Adipocyte (in vitro differentiated cells): ENCODE data around the gene VSIG10L.

Experiments used
- DNase-seq: peaks from one replicate; pipeline ENCODE4 v3.0.0-alpha.2; 2015; ENCODE audit warnings: low read depth
- H3K27me3 ChIP-seq: replicated peaks from 2 replicates; pipeline ENCODE4 v1.7.0; 2013; ENCODE audit warnings: mild to moderate bottlenecking, low read length, moderate library complexity; ENCODE audit not compliant: control insufficient read depth, insufficient read depth
- H3K36me3 ChIP-seq: 2 replicates; pipeline ENCODE4 v1.7.0; 2013; ENCODE audit warnings: low read length, mild to moderate bottlenecking, moderate library complexity; ENCODE audit not compliant: control insufficient read depth, insufficient read depth, severe bottlenecking
- H3K4me1 ChIP-seq: 2 replicates; pipeline ENCODE4 v1.7.0; 2013; ENCODE audit warnings: mild to moderate bottlenecking, low read length, moderate library complexity; ENCODE audit not compliant: control insufficient read depth, insufficient read depth
- H3K4me3 ChIP-seq: 2 replicates; pipeline ENCODE4 v1.7.0; 2013; ENCODE audit warnings: mild to moderate bottlenecking, low read length, moderate library complexity
- H3K9ac ChIP-seq: 2 replicates; pipeline ENCODE4 v1.7.0; 2013; ENCODE audit warnings: mild to moderate bottlenecking, low read length, moderate library complexity
- H3K9me3 ChIP-seq: 2 replicates; pipeline ENCODE4 v1.7.0; 2013; ENCODE audit warnings: mild to moderate bottlenecking, low read length, moderate library complexity; ENCODE audit not compliant: control insufficient read depth

The VSIG10L gene

DNA sequence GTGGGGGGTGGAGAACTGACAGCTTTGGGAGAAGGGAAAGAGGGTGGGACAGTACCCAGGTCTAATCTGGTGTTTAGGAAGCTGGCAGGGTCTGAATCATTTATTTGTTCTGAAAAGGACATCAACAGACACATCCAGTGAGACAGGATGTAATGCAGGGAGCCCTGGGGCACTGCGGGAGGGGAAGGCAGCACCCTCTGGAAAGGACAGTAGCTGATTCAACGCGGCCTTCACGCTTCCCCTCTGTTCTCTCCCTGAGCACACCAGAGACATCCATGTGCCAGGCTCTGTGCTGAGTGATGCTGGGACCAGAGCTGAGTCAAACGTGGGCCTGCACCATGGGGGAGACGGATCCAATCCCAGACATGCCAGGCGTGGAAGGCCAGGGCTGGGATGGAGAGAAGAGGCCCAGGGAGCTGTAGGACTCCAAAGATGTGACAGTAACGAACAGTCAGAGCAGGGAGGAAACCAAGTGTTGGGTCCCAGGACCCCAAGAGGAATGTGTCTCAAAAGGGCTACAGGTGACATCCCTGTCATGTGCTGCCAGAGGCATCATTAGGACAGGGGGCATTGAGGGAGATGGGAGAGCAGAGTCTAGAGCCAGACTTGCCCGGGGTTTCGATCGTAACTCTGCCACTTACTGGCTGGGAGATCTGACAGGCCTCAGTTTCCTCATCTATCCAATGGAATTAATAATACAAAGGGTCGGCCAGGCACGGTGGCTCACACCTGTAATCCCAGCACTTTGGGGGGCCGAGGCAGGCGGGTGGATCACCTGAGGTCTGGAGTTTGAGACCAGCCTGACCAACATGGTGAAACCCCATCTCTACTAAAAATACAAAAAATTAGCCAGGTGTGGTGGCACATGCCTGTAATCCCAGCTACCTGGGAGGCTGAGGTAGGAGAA lies 22.5 kb upstream of the VSIG10L start:
- no peaks in the 10 kb centered on the region for H3K9me3 ChIP-seq
- H3K36me3 ChIP-seq = no peaks in the 10 kb centered on the region
- H3K27me3 ChIP-seq = no peaks in the 10 kb centered on the region
- peak overlapping the region; percentile 100 for H3K4me3 ChIP-seq
- H3K9ac ChIP-seq = peak overlapping the region; percentile 100
- no peak for DNase-seq
- peaks cover 36% of the 10 kb centered on the region for H3K4me1 ChIP-seq

GRCh38 chr19:51361239-51361638 lies 19.3 kb upstream of the VSIG10L start:
- Histone ChIP-seq H3K9me3 (no peaks in the 10 kb centered on the region), H3K36me3 (peaks cover 5% of the 10 kb centered on the region), H3K4me3 (no peak overlapping the region), H3K4me1 (peaks cover 45% of the 10 kb centered on the region), H3K27me3 (no peaks in the 10 kb centered on the region), H3K9ac (no peak overlapping the region)
- no peak for DNase-seq

DNA sequence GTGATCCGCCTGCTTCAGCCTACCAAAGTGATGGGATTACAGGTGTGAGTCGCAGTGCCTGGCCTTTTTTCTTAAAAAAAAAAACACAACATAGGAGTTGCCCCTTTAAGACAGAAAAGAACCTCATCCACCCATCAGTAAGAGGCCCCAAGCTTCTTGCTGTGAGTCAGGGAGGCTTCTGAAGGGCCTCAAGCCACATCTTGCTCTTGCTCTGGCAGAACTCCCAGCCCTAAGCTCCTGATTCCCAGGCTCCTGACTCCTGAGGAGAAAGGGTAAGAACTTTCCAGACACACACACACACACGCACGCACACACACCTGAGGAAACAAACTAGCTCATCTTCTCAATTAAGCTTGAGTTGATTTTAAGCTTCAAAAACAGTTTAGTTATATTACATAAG lies 17.4 kb upstream of the VSIG10L start:
- H3K36me3 ChIP-seq = peaks cover 8% of the 10 kb centered on the region
- no peaks in the 10 kb centered on the region for H3K27me3 ChIP-seq
- H3K4me3 ChIP-seq = no peak overlapping the region
- H3K4me1 ChIP-seq = peaks cover 38% of the 10 kb centered on the region
- no peaks in the 10 kb centered on the region for H3K9me3 ChIP-seq
- peak overlapping the region; percentile 39 for H3K9ac ChIP-seq
- DNase-seq = peak; percentile 87

DNA sequence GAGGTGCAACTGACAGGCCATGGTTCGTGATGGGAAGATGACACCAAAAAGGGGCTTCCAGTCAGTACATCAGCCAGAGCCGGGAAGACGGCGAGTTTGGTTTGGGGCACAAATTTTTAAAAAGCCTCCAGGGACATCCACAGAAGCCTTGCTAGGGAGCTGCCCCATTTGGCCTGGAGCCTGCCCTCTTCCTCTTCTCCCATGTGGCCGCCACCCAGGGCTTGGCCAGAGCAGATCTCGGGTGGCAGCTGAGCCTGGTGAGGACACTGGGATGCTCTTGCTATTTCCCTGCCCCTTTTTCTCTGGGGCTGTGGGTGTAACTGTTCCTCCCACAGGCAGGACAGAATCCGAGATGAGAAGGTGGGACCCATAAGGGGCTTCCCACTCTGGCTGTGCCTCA lies 16.0 kb upstream of the VSIG10L start:
- H3K9ac ChIP-seq = no peak overlapping the region
- no peaks in the 10 kb centered on the region for H3K9me3 ChIP-seq
- peaks cover 27% of the 10 kb centered on the region for H3K4me1 ChIP-seq
- H3K27me3 ChIP-seq = no peaks in the 10 kb centered on the region
- peaks cover 10% of the 10 kb centered on the region for H3K36me3 ChIP-seq
- H3K4me3 ChIP-seq = no peak overlapping the region
- DNase-seq = no peak

- Histone ChIP-seq H3K9ac (no peak overlapping the region), H3K9me3 (no peaks in the 10 kb centered on the region), H3K27me3 (no peaks in the 10 kb centered on the region), H3K4me3 (no peak overlapping the region), H3K36me3 (peaks cover 27% of the 10 kb centered on the region), H3K4me1 (peaks cover 21% of the 10 kb centered on the region)
- no peak for DNase-seq
Measured at GRCh38 chr19:51356159-51356801, 14.3 kb upstream of the VSIG10L start.

GRCh38 chr19:51354742-51355148 lies 12.8 kb upstream of the VSIG10L start:
- no peak overlapping the region for H3K4me3 ChIP-seq
- H3K4me1 ChIP-seq = peaks cover 29% of the 10 kb centered on the region

DNA sequence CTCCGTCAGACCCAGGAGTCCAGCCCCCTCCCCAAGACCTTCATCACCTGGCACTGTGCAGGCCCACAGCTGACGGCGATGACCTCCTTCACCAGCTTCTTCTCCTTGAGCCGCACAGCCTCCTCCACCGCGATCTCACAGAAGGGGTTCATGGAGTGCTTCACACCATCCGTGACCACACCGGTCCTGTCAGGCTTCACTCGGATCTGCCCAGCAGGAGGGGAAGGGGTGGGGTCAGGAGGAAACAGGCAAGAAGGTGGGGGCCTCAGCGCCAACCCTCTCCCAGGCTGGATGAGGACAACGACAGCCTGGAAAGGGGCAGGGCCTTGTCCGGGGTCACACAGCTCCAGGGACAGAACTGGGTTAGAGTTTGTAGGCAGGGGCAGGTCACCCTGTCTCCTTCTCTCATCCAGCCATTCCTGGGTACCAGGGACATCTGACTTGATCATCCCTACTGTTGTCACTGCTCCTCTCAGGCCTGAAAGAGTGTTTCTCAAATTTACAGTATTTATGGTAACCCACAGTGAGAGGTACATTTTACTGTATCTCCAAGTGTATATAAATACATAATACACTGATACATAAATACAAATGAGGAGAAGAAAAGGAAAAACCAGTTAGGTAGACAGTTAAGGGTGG lies 12.3 kb upstream of the VSIG10L start:
- H3K9ac ChIP-seq = no peak overlapping the region
- H3K4me3 ChIP-seq = no peak overlapping the region
- no peaks in the 10 kb centered on the region for H3K9me3 ChIP-seq
- DNase-seq = no peak
- peaks cover 45% of the 10 kb centered on the region for H3K36me3 ChIP-seq
- no peaks in the 10 kb centered on the region for H3K27me3 ChIP-seq
- peaks cover 24% of the 10 kb centered on the region for H3K4me1 ChIP-seq

More at GRCh38 chr19:51354742-51355148, 12.8 kb upstream of the VSIG10L start:
- Histone ChIP-seq H3K36me3 (peaks cover 40% of the 10 kb centered on the region), H3K27me3 (no peaks in the 10 kb centered on the region), H3K9me3 (no peaks in the 10 kb centered on the region), H3K9ac (no peak overlapping the region)
- DNase-seq = no peak

GRCh38 chr19:51352783-51353360 lies 10.9 kb upstream of the VSIG10L start:
- Histone ChIP-seq H3K4me1 (peaks cover 15% of the 10 kb centered on the region), H3K4me3 (no peak overlapping the region), H3K9me3 (no peaks in the 10 kb centered on the region), H3K9ac (no peak overlapping the region), H3K27me3 (no peaks in the 10 kb centered on the region), H3K36me3 (peaks cover 55% of the 10 kb centered on the region)
- no peak for DNase-seq

- peaks cover 13% of the 10 kb centered on the region for H3K4me1 ChIP-seq
- H3K4me3 ChIP-seq = no peak overlapping the region
- H3K9ac ChIP-seq = no peak overlapping the region
- H3K36me3 ChIP-seq = peaks cover 66% of the 10 kb centered on the region
- no peaks in the 10 kb centered on the region for H3K9me3 ChIP-seq
- no peak for DNase-seq
- H3K27me3 ChIP-seq = no peaks in the 10 kb centered on the region
Measured at GRCh38 chr19:51351266-51351990, 9.5 kb upstream of the VSIG10L start.

DNA sequence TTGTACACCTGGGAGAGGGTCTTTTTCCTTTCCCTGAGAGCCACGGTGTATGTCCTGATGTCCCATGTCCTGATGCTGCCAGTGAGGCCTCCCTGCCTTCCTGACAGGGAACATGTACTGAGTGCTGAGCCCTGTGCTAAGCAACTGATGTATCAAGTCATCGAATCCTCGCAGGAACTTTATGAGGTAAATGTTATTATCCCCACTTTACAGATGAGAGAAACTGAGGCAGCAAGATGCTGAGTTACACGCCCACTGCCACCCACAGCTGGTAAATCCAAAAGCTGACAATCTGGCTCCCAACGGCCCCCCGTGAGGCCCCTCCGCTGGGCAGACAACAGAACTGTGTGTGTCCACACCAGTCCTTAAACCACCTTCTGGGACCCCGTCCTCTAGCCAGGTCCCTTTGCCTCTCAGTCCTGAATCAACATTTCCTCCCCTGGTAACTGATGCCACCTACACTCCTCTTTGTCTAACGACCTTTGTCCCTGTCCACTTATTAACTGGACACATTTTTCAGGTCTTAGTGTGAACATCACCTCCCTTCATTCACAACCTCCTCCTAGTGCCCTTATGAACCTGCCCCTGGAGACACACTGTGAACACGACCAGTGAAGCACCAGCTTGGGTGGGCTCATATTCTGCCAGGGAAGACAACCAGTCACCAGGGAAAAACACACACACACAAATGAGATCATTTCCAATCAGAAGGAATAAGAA lies 5.4 kb upstream of the VSIG10L start:
- peaks cover 74% of the 10 kb centered on the region for H3K36me3 ChIP-seq
- DNase-seq = no peak
- no peak overlapping the region for H3K4me3 ChIP-seq
- no peak overlapping the region for H3K9ac ChIP-seq
- H3K9me3 ChIP-seq = no peaks in the 10 kb centered on the region
- peaks cover 10% of the 10 kb centered on the region for H3K4me1 ChIP-seq
- no peaks in the 10 kb centered on the region for H3K27me3 ChIP-seq
